Thoracic aorta (tissue), 2 donors: ENCODE data around the gene LRP1B. TPM values are rescaled to one million over a fixed set of nuclear protein-coding genes. Genes with fewer than 3 reads are reported as not detected.

Experiments used
- ATAC-seq: fragments of 150-250 bp; one replicate; pipeline ENCODE4 v1.8.0; 2017; ENCODE audit warnings: low read depth; ENCODE audit not compliant: insufficient number of reproducible peaks, low FRiP score
- DNase-seq: peaks from one replicate; pipeline ENCODE4 v3.0.0-alpha.2; 2020; ENCODE audit warnings: low spot score
- H3K27ac ChIP-seq, 2 donors: fragments of 200-600 bp; sonication (generic); 1 replicate in 1 of 2; 2 replicates in 1 of 2; pipeline ENCODE4 v1.5.1; 2016; ENCODE audit warnings: mild to moderate bottlenecking in 2 of 2, moderate library complexity in 2 of 2
- H3K27me3 ChIP-seq: fragments of 200-600 bp; sonication (generic); replicated peaks from 2 replicates; pipeline ENCODE4 v1.6.0; 2016; ENCODE audit warnings: mild to moderate bottlenecking; ENCODE audit not compliant: insufficient read depth
- H3K36me3 ChIP-seq: fragments of 200-600 bp; sonication (generic); one replicate; pipeline ENCODE4 v1.5.1; 2016
- H3K4me1 ChIP-seq, 2 donors: fragments of 200-600 bp; sonication (generic); 1 replicate in 1 of 2; 2 replicates in 1 of 2; pipeline versions ENCODE4 v1.5.1 to v1.6.0; 2016; ENCODE audit warnings: low read depth in 2 of 2, mild to moderate bottlenecking in 1 of 2; ENCODE audit not compliant: control insufficient read depth in 1 of 2
- H3K4me3 ChIP-seq: fragments of 200-600 bp; sonication (generic); 2 replicates; pipeline ENCODE4 v1.5.1; 2016; ENCODE audit warnings: mild to moderate bottlenecking
- H3K9me3 ChIP-seq: fragments of 200-600 bp; sonication (generic); 2 replicates; pipeline ENCODE4 v1.5.1; 2016
- CTCF ChIP-seq: fragments of 200-600 bp; sonication (generic); IDR thresholded peaks from one replicate; pipeline ENCODE4 v1.5.1; 2019; ENCODE audit warnings: antibody characterized with exemption
- total RNA-seq, 2 donors: library from RNA; depleted of rRNA; stranded (reverse); fragments of >200 nt; gene quantifications; one replicate each; pipeline versions ENCODE4 v1.1.0 to v1.2.3, GENCODE V29; 2016

LRP1B gene
- total RNA-seq, 2 donors from 2014 or later = 0.27 to 0.28 TPM

- no peaks in the 10 kb centered on the region for H3K27me3 ChIP-seq
- H3K9me3 ChIP-seq = no peaks in the 10 kb centered on the region
- no peak overlapping the region for H3K4me3 ChIP-seq
- ATAC-seq = no peak
- no peak overlapping the region for H3K27ac ChIP-seq
- DNase-seq = no peak
- no peaks in the 10 kb centered on the region for H3K36me3 ChIP-seq
- peaks cover 0 to 9% of the 10 kb centered on the region in 2 donors for H3K4me1 ChIP-seq
- no peak for TF ChIP-seq CTCF
Observed at GRCh38 chr2:142134911-142135310, 4.1 kb upstream of the LRP1B start.

GRCh38 chr2:142130111-142131009, 456 bp downstream of the LRP1B start:
- H3K27me3 ChIP-seq = no peaks in the 10 kb centered on the region

GRCh38 chr2:142128105-142128504, 2.7 kb downstream of the LRP1B start:
- H3K36me3 ChIP-seq = no peaks in the 10 kb centered on the region
- DNase-seq = no peak
- peaks cover 0 to 11% of the 10 kb centered on the region in 2 donors for H3K4me1 ChIP-seq
- TF ChIP-seq CTCF = no peak
- ATAC-seq = no peak
- no peak overlapping the region for H3K4me3 ChIP-seq
- no peaks in the 10 kb centered on the region for H3K27me3 ChIP-seq
- no peak overlapping the region for H3K27ac ChIP-seq
- no peaks in the 10 kb centered on the region for H3K9me3 ChIP-seq

More at GRCh38 chr2:142130111-142131009, 456 bp downstream of the LRP1B start:
- TF ChIP-seq CTCF = no peak
- H3K4me3 ChIP-seq = peak overlapping the region; percentile 77
- H3K36me3 ChIP-seq = no peaks in the 10 kb centered on the region
- peaks cover 0 to 11% of the 10 kb centered on the region in 2 donors for H3K4me1 ChIP-seq
- ATAC-seq (no peak), DNase-seq (no peak)
- H3K27ac ChIP-seq = no peak overlapping the region
- H3K9me3 ChIP-seq = no peaks in the 10 kb centered on the region

GRCh38 chr2:142127248-142127647, 3.6 kb downstream of the LRP1B start:
- DNase-seq = no peak
- no peak for ATAC-seq
- no peak overlapping the region for H3K4me3 ChIP-seq
- H3K9me3 ChIP-seq = no peaks in the 10 kb centered on the region
- no peak for TF ChIP-seq CTCF
- H3K36me3 ChIP-seq = no peaks in the 10 kb centered on the region
- no peaks in the 10 kb centered on the region for H3K27me3 ChIP-seq
- peaks cover 0 to 11% of the 10 kb centered on the region in 2 donors for H3K4me1 ChIP-seq
- no peak overlapping the region for H3K27ac ChIP-seq

GRCh38 chr2:142124706-142125105, 6.1 kb downstream of the LRP1B start:
- Histone ChIP-seq H3K27ac (no peak overlapping the region), H3K36me3 (no peaks in the 10 kb centered on the region), H3K4me3 (no peak overlapping the region), H3K4me1 (peaks cover 0 to under 1% of the 10 kb centered on the region in 2 donors), H3K9me3 (no peaks in the 10 kb centered on the region), H3K27me3 (no peaks in the 10 kb centered on the region)
- ATAC-seq (no peak), DNase-seq (no peak)
- no peak for TF ChIP-seq CTCF
